ENCODE results near the gene ROMO1. TPM values are rescaled to one million over a fixed set of nuclear protein-coding genes. Genes with fewer than 3 reads are reported as not detected.

ROMO1 gene
- total RNA-seq, 4 donors from 2014 or later, result 57.4 to 242 (median 150) TPM

DNA sequence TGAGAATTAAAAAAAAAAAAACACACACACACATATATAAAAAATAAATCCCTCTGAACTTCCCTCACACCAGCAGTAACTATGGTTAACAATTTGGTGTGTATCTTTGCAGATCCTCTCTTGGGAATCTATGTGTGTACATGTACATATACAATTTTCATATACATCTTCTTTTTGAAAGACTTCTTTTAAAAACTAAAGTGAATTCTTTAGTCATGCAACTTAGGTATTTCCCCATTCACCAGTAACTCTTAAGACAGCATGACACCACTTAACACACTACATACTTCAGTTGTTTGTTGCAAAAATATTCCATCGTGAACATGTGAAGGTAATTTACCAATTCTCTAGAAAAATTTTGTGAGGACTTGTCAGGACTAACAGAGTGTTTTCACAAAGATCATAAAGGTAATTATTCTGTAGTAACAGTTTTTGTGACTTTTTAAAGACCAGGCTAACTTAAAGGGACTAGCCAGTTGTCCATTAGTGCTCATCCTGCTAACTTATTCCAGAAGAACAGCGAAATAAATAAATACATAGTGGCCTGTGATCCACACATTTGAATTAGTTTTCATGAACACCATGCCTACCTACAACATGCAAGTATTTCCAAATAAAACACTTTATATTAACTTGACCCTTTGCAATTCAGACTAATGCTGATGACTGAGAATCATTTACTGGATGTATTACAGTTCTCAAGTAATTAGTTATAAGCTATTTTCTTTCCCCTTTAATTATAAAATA lies 30.8 kb downstream of the ROMO1 start:
- 80 to 83% methylated on average over 2 of the region's 2 CpGs for WGBS, 2 donors
- intact Hi-C loops (cut with DNase I; ENCODE audit: low total_unique reads), result no loop called here
- no peak for DNase-seq (ENCODE audit: low spot score in 2 of 2)
- H3K4me3 ChIP-seq (ENCODE audit: low read depth, poor library complexity, severe bottlenecking), result no peak overlapping the region
- TF ChIP-seq, protein P1, sequence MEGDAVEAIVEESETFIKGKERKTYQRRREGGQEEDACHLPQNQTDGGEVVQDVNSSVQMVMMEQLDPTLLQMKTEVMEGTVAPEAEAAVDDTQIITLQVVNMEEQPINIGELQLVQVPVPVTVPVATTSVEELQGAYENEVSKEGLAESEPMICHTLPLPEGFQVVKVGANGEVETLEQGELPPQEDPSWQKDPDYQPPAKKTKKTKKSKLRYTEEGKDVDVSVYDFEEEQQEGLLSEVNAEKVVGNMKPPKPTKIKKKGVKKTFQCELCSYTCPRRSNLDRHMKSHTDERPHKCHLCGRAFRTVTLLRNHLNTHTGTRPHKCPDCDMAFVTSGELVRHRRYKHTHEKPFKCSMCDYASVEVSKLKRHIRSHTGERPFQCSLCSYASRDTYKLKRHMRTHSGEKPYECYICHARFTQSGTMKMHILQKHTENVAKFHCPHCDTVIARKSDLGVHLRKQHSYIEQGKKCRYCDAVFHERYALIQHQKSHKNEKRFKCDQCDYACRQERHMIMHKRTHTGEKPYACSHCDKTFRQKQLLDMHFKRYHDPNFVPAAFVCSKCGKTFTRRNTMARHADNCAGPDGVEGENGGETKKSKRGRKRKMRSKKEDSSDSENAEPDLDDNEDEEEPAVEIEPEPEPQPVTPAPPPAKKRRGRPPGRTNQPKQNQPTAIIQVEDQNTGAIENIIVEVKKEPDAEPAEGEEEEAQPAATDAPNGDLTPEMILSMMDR (IDR thresholded peaks at IDR 0.05), result no peak
- no peak for TF ChIP-seq POLR2A (IDR thresholded peaks at IDR 0.05)

DNA sequence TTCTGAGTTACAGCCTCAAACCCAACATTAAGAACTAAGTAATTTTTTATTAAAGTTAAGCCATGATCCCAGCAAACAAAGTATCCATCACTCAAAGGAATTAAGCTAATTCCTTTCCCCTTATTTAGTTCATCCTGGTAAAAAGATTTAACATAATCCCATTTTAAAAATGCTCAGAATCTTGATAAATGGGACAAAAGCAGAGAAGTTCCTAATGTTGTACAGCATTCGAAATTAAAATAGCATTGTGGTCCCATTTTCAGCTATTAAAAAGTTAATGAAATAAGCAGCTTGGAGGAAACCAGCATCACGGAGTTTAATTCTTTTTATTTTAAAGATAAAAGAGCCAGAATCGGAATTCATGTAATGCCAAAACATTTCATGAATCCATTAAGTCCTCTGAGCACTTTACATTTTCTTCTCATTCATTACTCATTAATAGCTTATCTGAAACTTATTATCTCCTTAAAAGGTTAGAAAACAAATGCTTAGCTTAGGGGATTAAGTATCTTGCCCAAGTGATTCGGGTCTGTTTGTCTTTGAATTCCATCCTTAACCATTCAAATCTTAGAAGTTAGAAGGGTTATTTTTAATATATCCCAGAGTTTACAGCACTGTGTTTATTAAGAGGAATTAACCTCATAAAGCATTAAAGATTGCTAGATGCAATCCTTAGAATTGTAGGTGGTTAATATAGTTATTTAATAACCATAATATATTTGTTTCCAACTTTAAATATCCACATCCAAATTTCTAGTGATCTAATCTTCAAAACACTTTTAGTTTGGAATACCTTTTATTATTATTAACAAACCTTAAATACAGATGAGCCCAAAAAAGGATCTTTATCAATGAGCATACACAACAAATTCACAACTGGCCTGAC lies 31.6 kb downstream of the ROMO1 start:
- DNase-seq (ENCODE audit: low spot score in 2 of 2), result no peak
- H3K4me3 ChIP-seq (ENCODE audit: low read depth, poor library complexity, severe bottlenecking), result no peak overlapping the region
- intact Hi-C loops (cut with DNase I; ENCODE audit: low total_unique reads), result no loop called here
- TF ChIP-seq, protein P1 (IDR thresholded peaks at IDR 0.05), result no peak
- no peak for TF ChIP-seq POLR2A (IDR thresholded peaks at IDR 0.05)
- 48 to 66% methylated on average over 4 of the region's 4 CpGs for WGBS, 2 donors

DNA sequence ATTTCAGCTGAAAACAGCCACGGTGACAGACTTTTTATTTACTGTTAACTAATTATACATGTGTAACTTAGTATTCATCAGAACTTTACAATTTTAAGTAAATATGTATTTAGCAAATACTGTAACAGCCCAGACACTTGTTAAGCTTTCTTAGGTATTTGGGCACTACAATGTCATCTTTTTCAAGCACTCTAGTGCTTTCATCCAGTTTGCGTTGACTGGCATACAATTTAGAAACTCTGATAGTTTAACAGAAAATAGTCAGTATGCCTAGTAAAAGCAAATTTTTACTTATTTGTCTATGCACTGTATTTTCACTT lies 32.2 kb downstream of the ROMO1 start:
- DNase-seq (ENCODE audit: low spot score in 2 of 2), result no peak
- WGBS, 2 donors, result 65 to 68% methylated on average over 2 of the region's 2 CpGs
- no peak overlapping the region for H3K4me3 ChIP-seq (ENCODE audit: low read depth, poor library complexity, severe bottlenecking)
- TF ChIP-seq, protein P1 (IDR thresholded peaks at IDR 0.05), result no peak
- no peak for TF ChIP-seq POLR2A (IDR thresholded peaks at IDR 0.05)
- intact Hi-C loops (cut with DNase I; ENCODE audit: low total_unique reads), result no loop called here

DNA sequence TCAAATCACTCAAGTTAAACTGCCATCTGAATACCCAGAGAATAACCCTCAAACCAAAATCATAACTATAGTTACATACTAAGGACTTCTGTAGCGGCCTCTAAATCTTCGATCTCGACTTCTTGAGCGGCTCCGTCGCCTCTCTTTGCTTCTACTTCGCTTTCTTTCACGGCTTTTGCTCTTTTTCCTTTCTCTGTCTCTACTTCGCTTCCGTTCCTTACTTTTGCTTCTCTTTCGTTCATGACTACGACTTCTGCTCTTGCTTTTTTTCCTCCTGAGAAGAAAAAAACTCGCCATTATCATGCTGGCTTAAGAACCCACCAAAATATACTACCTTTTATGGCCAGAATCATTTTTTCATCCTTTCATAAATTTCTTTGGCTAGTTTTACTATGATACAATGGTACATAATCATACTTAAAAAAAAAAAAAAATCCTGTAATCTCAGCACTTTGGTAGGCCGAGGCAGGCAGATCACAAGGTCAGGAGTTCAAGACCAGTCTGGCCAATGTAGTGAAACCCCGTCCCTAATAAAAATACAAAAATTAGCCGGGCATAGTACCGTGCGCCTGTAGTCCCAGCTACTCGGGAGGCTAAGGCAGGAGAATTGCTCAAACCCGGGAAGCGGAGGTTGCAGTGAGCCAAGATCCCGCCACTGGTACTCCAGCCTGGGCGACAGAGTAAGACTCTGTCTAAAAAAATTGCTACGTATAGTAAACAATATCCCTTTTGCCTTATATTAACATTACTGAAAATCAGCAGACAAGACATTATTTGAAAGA lies 32.8 kb downstream of the ROMO1 start:
- no peak for DNase-seq (ENCODE audit: low spot score in 2 of 2)
- TF ChIP-seq POLR2A (IDR thresholded peaks at IDR 0.05), result no peak
- TF ChIP-seq, protein P1 (IDR thresholded peaks at IDR 0.05), result no peak
- no peak overlapping the region for H3K4me3 ChIP-seq (ENCODE audit: low read depth, poor library complexity, severe bottlenecking)
- intact Hi-C loops (cut with DNase I; ENCODE audit: low total_unique reads), result no loop called here
- WGBS, 2 donors, result 92% methylated on average over 24 of the region's 24 CpGs

DNA sequence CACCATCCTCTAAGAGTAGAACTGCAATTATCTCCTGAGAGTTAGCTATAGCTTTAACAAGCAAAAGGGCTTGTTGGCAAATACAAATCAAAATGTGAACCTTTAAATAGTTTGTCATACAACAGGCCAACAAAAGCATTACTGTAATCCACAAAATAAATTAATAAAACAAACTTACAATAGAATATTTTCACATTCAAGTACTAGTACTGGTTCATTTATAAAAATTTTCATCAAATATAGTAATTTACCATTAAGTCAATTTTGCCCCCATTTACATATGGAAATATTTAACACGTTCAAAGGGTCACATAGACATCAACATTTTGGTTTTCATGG lies 33.4 kb downstream of the ROMO1 start:
- intact Hi-C loops (cut with DNase I; ENCODE audit: low total_unique reads), result no loop called here
- DNase-seq (ENCODE audit: low spot score in 2 of 2), result no peak
- 50 to 59% methylated on average over 1 of the region's 1 CpG for WGBS, 2 donors
- no peak overlapping the region for H3K4me3 ChIP-seq (ENCODE audit: low read depth, poor library complexity, severe bottlenecking)
- TF ChIP-seq, protein P1 (IDR thresholded peaks at IDR 0.05), result no peak
- TF ChIP-seq POLR2A (IDR thresholded peaks at IDR 0.05), result no peak
